Fibroblast of pulmonary artery (primary cell): Measurements from ENCODE around the gene CRISPLD2.
A peak's percentile ranks its signal among the peaks of the same experiment; 100 is the strongest.

Experiments
- DNase-seq: peaks from one replicate; pipeline ENCODE4 v3.0.0-alpha.2; 2010; ENCODE audit warnings: low read depth
- H3K4me3 ChIP-seq: replicated peaks from 2 replicates; pipeline ENCODE4 v1.5.1; 2011; ENCODE audit warnings: low read depth, mild to moderate bottlenecking, control low read depth, low read length, moderate library complexity
- TF ChIP-seq, protein P1 (sequence below): IDR thresholded peaks from 2 replicates; pipeline ENCODE4 v1.5.1; 2011; ENCODE audit warnings: mild to moderate bottlenecking, control low read depth, low read length, inconsistent platforms; ENCODE audit errors: missing control alignments

The CRISPLD2 gene

DNA sequence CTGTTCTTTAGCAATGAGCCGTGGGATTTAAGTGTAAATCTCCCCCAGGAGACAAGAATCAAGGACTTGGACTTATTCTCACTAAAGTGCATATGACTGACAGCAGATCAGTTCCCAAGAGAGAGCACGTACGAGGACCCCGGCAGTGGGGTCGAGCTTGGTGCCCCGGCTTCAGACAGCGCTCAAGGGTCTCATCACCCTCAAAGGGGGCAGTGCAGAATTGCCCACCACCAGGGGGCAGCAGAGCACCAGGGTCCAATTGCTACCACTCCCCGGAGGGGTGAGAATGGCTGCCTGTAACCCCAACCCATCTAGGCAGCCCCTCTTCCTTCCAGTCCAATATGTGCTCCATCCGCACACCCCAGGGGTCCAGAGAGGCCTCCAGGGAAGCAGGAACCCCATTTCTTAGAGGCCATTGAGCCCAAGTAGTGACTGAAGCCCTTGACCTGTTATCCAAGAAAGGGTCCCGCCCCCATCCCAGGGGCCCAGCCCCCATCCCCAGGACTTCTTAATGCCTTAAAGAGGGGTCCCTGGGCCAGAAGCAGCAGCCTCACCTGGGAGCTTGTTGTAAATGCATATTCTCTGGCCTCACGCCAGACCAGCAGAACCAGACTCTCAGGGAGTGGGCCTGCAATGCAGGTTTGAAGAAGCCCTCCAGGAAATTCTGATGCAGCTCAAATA lies 105.4 kb downstream of the CRISPLD2 start:
- no peak overlapping the region for H3K4me3 ChIP-seq
- DNase-seq, result no peak
- TF ChIP-seq, protein P1, sequence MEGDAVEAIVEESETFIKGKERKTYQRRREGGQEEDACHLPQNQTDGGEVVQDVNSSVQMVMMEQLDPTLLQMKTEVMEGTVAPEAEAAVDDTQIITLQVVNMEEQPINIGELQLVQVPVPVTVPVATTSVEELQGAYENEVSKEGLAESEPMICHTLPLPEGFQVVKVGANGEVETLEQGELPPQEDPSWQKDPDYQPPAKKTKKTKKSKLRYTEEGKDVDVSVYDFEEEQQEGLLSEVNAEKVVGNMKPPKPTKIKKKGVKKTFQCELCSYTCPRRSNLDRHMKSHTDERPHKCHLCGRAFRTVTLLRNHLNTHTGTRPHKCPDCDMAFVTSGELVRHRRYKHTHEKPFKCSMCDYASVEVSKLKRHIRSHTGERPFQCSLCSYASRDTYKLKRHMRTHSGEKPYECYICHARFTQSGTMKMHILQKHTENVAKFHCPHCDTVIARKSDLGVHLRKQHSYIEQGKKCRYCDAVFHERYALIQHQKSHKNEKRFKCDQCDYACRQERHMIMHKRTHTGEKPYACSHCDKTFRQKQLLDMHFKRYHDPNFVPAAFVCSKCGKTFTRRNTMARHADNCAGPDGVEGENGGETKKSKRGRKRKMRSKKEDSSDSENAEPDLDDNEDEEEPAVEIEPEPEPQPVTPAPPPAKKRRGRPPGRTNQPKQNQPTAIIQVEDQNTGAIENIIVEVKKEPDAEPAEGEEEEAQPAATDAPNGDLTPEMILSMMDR, result peak; percentile 75

DNA sequence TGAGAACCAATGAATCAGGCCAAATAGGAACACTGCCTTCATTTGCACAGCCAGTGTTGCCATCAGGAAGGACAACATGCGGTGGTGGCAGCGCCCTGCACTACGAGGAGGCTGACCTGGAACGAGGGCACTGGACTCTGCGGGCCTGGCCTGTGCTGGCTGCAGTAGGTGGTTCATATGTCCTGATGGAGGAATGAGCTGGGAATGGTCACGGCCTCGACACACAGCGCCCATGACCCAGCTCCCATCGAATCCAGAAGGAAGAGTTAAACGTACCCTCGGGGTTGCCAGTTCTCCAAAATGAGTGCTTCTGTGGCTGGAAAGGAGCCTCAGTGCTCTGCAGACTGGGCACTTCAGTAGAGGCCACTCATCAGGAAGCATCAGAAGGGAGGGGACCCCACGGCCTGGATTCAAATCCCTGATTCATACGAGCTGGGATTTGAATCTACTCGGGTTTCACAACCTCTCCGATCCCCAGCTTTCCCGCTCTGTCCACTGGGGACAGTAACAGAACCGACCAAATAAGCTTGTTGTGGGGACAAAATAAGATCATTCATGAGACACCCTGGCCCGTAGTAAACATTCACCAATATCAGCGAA lies 106.1 kb downstream of the CRISPLD2 start:
- H3K4me3 ChIP-seq, result no peak overlapping the region
- DNase-seq, result no peak
- TF ChIP-seq, protein P1, result no peak

DNA sequence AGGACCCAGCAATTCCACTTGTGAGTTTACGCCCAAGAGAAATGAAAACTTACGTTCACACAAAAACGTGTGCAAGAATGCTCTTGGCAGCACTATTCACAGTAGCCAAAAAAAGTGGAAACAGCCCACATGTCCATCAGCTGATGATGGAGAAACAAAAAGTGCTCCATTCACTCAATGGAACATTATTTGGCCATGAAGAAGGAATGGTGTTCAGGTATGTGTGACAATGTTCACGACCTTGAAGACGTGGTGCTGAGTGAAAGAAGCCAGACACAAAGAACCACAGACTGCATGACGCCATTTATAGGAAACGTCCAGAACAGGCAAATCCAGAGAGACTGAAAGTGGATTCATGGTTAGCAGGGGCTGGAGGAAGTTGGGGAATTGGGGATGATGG lies 106.7 kb downstream of the CRISPLD2 start:
- DNase-seq, result no peak
- H3K4me3 ChIP-seq, result no peak overlapping the region
- TF ChIP-seq, protein P1, result no peak

DNA sequence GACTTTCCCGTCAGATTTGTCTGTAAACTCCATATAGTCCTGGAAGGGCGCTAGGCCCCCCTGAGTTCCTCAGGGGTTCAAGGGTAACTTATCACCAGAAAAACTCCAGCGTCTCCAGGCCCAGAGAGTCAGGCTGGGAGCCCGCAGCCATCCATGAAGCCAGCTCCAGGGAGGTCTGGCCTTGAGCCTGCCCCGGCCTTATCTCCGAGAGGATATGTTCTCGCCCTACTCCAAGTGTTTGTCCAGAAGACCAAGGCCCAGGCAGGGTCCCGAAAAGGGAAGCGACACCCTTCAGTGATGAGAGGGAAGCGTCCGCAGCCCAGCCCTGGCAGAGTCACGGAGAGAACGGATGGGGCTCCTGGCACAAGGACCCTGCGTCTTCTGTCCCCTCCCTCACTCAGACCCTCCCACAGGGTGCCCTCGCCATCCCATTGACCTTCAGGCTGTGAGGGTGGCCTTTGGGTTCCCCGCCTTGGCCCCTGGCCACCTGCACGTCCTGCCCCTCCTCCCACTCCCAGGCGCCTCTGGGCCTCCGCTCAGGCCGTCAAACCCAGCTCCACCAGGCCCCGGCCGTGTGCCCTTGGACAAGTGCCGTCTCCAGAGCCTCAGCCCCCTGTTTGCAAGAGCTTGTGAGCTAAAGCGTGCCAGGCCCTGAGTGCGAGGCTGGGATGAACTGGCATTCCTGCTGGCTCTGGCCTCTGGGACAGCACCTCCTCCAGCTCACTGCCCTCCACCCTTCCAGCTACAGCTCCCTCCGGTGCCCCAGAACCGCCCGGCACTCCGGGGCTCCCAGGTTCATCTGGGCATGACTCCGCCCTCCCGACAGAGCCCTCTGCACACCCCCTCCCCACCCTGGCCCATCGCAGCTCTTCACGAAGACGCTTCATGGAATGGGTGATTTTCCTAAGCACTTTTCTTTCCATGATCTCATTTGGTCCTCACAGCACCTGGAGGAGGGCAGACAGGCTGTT lies 108.1 kb downstream of the CRISPLD2 start:
- DNase-seq, result no peak
- TF ChIP-seq, protein P1, result no peak
- H3K4me3 ChIP-seq, result no peak overlapping the region

- H3K4me3 ChIP-seq, result no peak overlapping the region
- TF ChIP-seq, protein P1, result no peak
- DNase-seq, result peak; percentile 73
These were observed 109.1 kb downstream of the CRISPLD2 start for GRCh38 chr16:84928679-84929420.

- TF ChIP-seq, protein P1, result no peak
- DNase-seq, result peak; percentile 25
- H3K4me3 ChIP-seq, result no peak overlapping the region
These were observed 109.9 kb downstream of the CRISPLD2 start for GRCh38 chr16:84929421-84930297.
